Ovary (tissue), 9 donors: ENCODE results near the gene WDR54. TPM values are rescaled to one million over a fixed set of nuclear protein-coding genes. Genes with fewer than 3 reads are reported as not detected.

Experiments
- DNase-seq, 5 donors: peaks; one replicate each; pipeline ENCODE4 v3.0.0-alpha.2; 2019 to 2020
- H3K27ac ChIP-seq, 2 donors: fragments of 200-600 bp; one replicate each; pipeline versions ENCODE4 v1.5.1 to v1.8.0; 2019 to 2022
- H3K27me3 ChIP-seq: fragments of 200-600 bp; one replicate; pipeline ENCODE4 v1.8.0; 2022
- H3K36me3 ChIP-seq: fragments of 200-600 bp; sonication (generic); one replicate; pipeline ENCODE4 v1.5.1; 2019
- H3K4me1 ChIP-seq: one replicate; pipeline ENCODE4 v1.8.1; 2013; ENCODE audit warnings: mild to moderate bottlenecking, moderate library complexity; ENCODE audit not compliant: insufficient read depth
- H3K4me3 ChIP-seq: fragments of 200-600 bp; sonication (generic); one replicate; pipeline ENCODE4 v1.5.1; 2017
- H3K9me3 ChIP-seq, 2 donors: fragments of 200-600 bp in 1 of 2; sonication (generic) in 1 of 2; one replicate each; pipeline versions ENCODE4 v1.5.1 to v1.8.1; 2013 to 2019; ENCODE audit warnings: mild to moderate bottlenecking in 1 of 2, moderate library complexity in 1 of 2
- EP300 ChIP-seq: sonication (generic); formaldehyde crosslinking; IDR thresholded peaks from one replicate; pipeline ENCODE4 v1.6.1; 2017; ENCODE audit warnings: antibody characterized with exemption
- POLR2A ChIP-seq: fragments of 450-650 bp; IDR thresholded peaks from one replicate; pipeline ENCODE4 v1.6.1; 2017; ENCODE audit warnings: antibody characterized with exemption, mild to moderate bottlenecking, moderate library complexity
- WGBS, 3 donors: extraction: QIAGEN DNeasy Blood & Tissue Kit in 1 of 3; methylation state at CpG; one replicate each; pipeline versions ENCODE4 v1.1.5 to v1.1.7; 2013 to 2017; 5-methylcytosine and 5-hydroxymethylcytosine counted together
- intact Hi-C, 4 donors: fragments of 100-400 bp; cut with DNase I; formaldehyde crosslinking; loops; one replicate each; pipeline versions ENCODE4 v1.11.0 to v1.15.1; 2022 to 2023
- polyA plus RNA-seq, 2 donors: library from polyadenylated mRNA; stranded (reverse); fragments of 200-250 nt in 1 of 2; fragments of 350-450 nt in 1 of 2; fragmentation: Illumina TruSeq in 1 of 2; extraction: RNeasy Lipid Tissue Mini Kit (QIAGEN cat#74804) in 1 of 2; gene quantifications; one replicate each; pipeline ENCODE4 v1.2.3, GENCODE V29; 2013 to 2014
- total RNA-seq, 7 donors: library from RNA; depleted of rRNA in 2 of 7; stranded (reverse); fragments of >200 nt in 2 of 7; fragmentation: NEBNext Ultra II Directional in 3 of 7; extraction: Animal tissue kit (Norgen Biotek cat#: 25700) in 3 of 7; gene quantifications; one replicate each; pipeline versions ENCODE4 v1.1.0 to v1.2.4, GENCODE V29; 2016 to 2023
- TF ChIP-seq, protein P1 (sequence below), 3 donors: fragments of 450-650 bp in 2 of 3; fragments of 200-600 bp in 1 of 3; IDR thresholded peaks; one replicate each; pipeline versions ENCODE4 v1.5.1 to v1.8.0; 2016 to 2022; ENCODE audit warnings: antibody characterized with exemption in 3 of 3, mild to moderate bottlenecking in 1 of 3
- donor health status: DM: no; HTN: no; CAD: no; lungs with moderate emphysema.
- donor health status: DM: no; HTN: no; CAD: no.
- donor health status: Bipolar disorder and iron deficiency.
- donor health status: DM: yes; HTN: yes; CAD: no.
- donor health status: DM: no; HTN: no; CAD: no.
- donor health status: DM: yes; HTN: yes; CAD: no.

The WDR54 gene
- total and polyA plus RNA-seq, 9 donors = 8.6 to 41.6 (median 16.2) TPM

DNA sequence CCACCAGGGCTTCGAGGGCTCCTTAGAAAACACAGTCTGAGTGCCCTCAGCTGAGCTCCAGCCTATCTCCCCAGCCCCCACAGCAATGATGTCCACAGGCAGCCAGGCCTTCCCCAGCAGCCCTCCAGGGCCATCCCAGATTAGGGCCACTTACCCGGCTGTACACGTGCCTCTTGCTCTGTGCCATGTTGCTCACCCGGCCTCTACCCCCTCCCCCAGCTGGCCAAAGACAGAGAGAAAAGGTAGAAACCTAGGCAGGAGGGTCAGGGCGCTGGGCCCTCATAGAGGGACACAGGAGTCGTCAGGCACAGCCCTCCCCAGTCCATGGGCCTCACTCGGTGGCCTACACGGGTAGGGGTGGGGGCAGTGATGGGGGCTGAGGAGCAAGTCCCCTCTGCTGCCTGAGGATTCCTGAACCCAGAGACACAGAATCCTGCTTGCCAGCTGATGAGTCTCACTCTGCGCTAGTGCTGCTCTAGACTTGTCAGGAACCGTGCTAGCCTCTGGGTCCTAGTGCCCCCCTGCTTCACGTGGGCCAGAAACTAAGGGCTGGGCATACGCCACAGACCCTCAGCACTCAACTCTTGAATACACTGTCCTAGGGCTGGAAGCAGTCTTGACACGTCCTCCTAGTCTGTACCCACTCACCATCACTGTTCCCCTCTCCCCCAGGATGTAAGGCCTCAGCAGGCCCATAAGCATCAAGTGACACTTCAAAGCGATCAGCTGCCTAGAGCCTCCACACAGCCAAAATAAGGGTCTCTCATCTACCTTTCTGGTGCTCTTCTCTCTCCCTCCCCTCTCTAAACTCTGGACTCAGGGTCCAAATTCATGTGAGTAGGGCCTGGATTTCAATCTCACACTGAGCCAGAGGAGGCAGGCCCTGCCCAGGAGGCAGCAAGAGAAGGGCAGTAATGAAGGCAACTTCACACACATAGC is 41.4 kb upstream of the WDR54 start, which contains the start of gene DCTN1:
DCTN1 (minus strand) TSS at position 461 of the 939 bp plus-strand sequence; CDS start at position 187, 274 bp downstream.
- H3K36me3 ChIP-seq = no peaks in the 10 kb centered on the region
- H3K9me3 ChIP-seq = no peaks in the 10 kb centered on the region
- no peaks in the 10 kb centered on the region for H3K27me3 ChIP-seq
- WGBS, 3 donors = 12 to 16% (median 14%) methylated on average over 14 of the region's 14 CpGs
- peak within 1 kb of the TSS; percentile 39 for H3K4me3 ChIP-seq
- TF ChIP-seq, protein P1, sequence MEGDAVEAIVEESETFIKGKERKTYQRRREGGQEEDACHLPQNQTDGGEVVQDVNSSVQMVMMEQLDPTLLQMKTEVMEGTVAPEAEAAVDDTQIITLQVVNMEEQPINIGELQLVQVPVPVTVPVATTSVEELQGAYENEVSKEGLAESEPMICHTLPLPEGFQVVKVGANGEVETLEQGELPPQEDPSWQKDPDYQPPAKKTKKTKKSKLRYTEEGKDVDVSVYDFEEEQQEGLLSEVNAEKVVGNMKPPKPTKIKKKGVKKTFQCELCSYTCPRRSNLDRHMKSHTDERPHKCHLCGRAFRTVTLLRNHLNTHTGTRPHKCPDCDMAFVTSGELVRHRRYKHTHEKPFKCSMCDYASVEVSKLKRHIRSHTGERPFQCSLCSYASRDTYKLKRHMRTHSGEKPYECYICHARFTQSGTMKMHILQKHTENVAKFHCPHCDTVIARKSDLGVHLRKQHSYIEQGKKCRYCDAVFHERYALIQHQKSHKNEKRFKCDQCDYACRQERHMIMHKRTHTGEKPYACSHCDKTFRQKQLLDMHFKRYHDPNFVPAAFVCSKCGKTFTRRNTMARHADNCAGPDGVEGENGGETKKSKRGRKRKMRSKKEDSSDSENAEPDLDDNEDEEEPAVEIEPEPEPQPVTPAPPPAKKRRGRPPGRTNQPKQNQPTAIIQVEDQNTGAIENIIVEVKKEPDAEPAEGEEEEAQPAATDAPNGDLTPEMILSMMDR (IDR thresholded peaks at IDR 0.05) = no peak
- TF ChIP-seq POLR2A (no peak), EP300 (no peak)
- peaks cover 16% of the 10 kb centered on the region for H3K4me1 ChIP-seq
- DNase-seq = peak; percentile 37 to 61 (median 48)
- H3K27ac ChIP-seq = no peak within 1 kb of the TSS
- intact Hi-C loops = no loop called here

DNA sequence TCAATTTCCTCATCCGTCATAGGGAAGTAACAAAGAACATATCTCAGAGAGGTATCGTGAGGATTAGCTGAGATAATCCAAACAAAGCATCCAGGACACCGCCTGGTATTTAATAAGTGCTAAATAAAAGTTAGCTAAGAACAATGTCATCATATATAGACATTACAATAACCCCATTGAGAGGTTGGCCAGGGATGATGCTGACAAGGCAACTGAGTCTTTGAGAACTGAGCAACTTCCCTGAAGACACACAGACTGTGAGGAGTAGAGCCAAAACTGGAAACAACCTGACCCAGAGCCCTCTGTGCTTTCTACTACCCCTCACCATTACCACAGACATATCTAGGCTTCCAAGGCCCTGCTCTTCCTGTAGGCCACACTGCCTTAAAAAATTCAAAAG is 39.8 kb upstream of the WDR54 start:
- intact Hi-C loops = no loop called here
- TF ChIP-seq, protein P1 (IDR thresholded peaks at IDR 0.05) = no peak
- TF ChIP-seq EP300 = no peak
- TF ChIP-seq POLR2A = no peak
- H3K4me1 ChIP-seq = peaks cover 16% of the 10 kb centered on the region
- DNase-seq = no peak
- H3K36me3 ChIP-seq = no peaks in the 10 kb centered on the region
- H3K27ac ChIP-seq = no peak overlapping the region
- H3K9me3 ChIP-seq = no peaks in the 10 kb centered on the region
- WGBS, 3 donors = 90 to 96% (median 91%) methylated on average over 3 of the region's 3 CpGs
- no peak overlapping the region for H3K4me3 ChIP-seq
- no peaks in the 10 kb centered on the region for H3K27me3 ChIP-seq

DNA sequence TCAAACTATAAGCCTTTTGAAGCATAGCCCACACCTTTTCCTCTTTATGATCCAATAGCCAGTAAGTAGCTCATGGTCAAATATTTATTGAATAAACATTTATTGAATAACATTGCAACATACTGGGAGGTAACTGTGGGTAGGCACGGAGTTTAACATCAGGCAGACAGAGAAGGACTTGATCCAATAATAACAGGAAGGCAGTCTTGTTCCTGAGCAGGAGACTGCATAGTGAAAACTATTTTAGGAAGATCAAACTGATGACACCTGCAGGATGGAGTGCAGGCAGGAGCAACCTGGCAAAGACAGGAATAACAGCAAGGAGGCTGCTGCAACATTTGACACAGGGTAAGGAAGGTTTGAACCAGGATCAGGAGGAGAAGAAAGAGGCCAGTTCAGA is 38.3 kb upstream of the WDR54 start:
- peaks cover 16% of the 10 kb centered on the region for H3K4me1 ChIP-seq
- intact Hi-C loops = no loop called here
- WGBS, 3 donors = 0 to 4% (median 4%) methylated on average over 1 of the region's 1 CpG

DNA sequence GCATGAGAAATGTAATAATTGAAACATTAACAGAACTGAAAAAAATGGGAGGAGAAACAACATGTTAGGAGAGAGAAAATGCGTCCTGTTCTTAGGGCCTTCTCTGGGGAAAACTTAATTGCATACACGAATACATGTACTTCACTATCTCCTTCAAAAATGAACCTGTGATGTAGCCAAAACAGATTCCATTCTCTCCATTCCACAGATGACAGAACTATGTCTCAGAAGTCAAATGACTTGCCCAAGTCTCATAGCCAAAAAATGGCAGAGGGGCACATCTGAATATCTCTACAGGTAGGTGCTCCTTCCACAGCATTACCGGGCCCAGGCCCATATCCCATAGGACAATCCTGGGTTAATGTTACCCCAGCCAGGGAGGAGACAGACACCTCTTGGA is 37.5 kb upstream of the WDR54 start:
- TF ChIP-seq, protein P1 (IDR thresholded peaks at IDR 0.05) = no peak
- no peak for TF ChIP-seq POLR2A
- TF ChIP-seq EP300 = no peak
- WGBS, 3 donors = 36 to 41% (median 38%) methylated on average over 3 of the region's 3 CpGs
- intact Hi-C loops = no loop called here
- no peak overlapping the region for H3K27ac ChIP-seq
- H3K27me3 ChIP-seq = no peaks in the 10 kb centered on the region
- no peaks in the 10 kb centered on the region for H3K36me3 ChIP-seq
- H3K9me3 ChIP-seq = no peaks in the 10 kb centered on the region
- no peak overlapping the region for H3K4me3 ChIP-seq
- H3K4me1 ChIP-seq = peaks cover 19% of the 10 kb centered on the region
- DNase-seq = no peak

More for the DNA sequence above, 38.3 kb upstream of the WDR54 start:
- Histone ChIP-seq H3K4me3 (no peak overlapping the region), H3K27me3 (no peaks in the 10 kb centered on the region), H3K36me3 (no peaks in the 10 kb centered on the region), H3K27ac (no peak overlapping the region), H3K9me3 (no peaks in the 10 kb centered on the region)
- DNase-seq = no peak
- TF ChIP-seq, protein P1 (IDR thresholded peaks at IDR 0.05) = no peak
- TF ChIP-seq EP300 (no peak), POLR2A (no peak)
